Esophagus muscularis mucosa (tissue), 4 donors: ENCODE measurements around the gene ZNF316.

Experiments
- CTCF ChIP-seq, 3 experiments: fragments of 200-600 bp in 2 of 3; fragments of 450-650 bp in 1 of 3; sonication (generic) in 2 of 3; IDR thresholded peaks; one replicate each; pipeline ENCODE4 v1.5.1; 2017 to 2019; ENCODE audit warnings: antibody characterized with exemption in 3 of 3, mild to moderate bottlenecking in 2 of 3, moderate library complexity in 1 of 3
- EP300 ChIP-seq: sonication (generic); formaldehyde crosslinking; IDR thresholded peaks from one replicate; pipeline ENCODE4 v1.6.1; 2017; ENCODE audit warnings: antibody characterized with exemption
- POLR2A ChIP-seq: fragments of 450-650 bp; IDR thresholded peaks from one replicate; pipeline ENCODE4 v1.6.1; 2017; ENCODE audit warnings: antibody characterized with exemption, moderate library complexity, mild to moderate bottlenecking, low read depth

GRCh38 chr7:6643915-6644625 is 7.0 kb downstream of the ZNF316 start:
- TF ChIP-seq CTCF (IDR thresholded peaks at IDR 0.05) = no peak
- no peak for TF ChIP-seq EP300
- no peak for TF ChIP-seq POLR2A
